Cardiac fibroblast (primary cell): ENCODE data around the gene MYH9.
"Not testable (repeated sequence)": the region's sequence is repeated elsewhere in the genome, so short reads cannot be mapped to it uniquely, and the experiment has no call there.

Experiments used
- DNase-seq, 2 donors: peaks; one replicate each; pipeline versions ENCODE4 v3.0.0 to v3.0.0-alpha.2; 2010; ENCODE audit warnings: low read depth in 2 of 2
- H3K4me3 ChIP-seq, 2 donors: replicated peaks in 1 of 2; 1 replicate in 1 of 2; 2 replicates in 1 of 2; pipeline ENCODE4 v1.5.1; 2011; ENCODE audit warnings: low read depth in 2 of 2, low read length in 2 of 2, mild to moderate bottlenecking in 2 of 2, moderate library complexity in 1 of 2
- TF ChIP-seq, protein P1 (sequence below): IDR thresholded peaks from one replicate; pipeline ENCODE4 v1.5.1; 2011; ENCODE audit warnings: low read depth, mild to moderate bottlenecking, low read length, inconsistent platforms

MYH9 gene

DNA sequence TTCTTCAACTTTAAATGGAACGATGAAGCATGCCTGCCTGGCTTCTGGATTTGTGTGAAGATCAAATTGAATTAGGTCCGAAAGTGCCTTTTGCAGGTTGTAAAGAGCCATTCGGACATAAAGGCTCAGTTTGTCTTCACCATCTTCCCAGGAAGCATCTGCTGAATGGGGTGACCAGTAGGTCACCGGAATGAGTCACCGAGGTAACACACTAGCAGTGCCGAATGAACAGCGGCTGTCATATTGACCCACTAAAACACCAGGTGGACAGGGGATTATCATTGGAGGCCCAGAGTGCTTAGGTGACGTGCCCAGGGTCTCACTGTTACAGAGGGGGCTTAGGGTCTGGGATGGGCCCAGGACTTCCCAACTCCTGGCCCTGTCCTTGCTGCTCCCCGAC lies 43.1 kb upstream of the MYH9 start:
- TF ChIP-seq, protein P1, sequence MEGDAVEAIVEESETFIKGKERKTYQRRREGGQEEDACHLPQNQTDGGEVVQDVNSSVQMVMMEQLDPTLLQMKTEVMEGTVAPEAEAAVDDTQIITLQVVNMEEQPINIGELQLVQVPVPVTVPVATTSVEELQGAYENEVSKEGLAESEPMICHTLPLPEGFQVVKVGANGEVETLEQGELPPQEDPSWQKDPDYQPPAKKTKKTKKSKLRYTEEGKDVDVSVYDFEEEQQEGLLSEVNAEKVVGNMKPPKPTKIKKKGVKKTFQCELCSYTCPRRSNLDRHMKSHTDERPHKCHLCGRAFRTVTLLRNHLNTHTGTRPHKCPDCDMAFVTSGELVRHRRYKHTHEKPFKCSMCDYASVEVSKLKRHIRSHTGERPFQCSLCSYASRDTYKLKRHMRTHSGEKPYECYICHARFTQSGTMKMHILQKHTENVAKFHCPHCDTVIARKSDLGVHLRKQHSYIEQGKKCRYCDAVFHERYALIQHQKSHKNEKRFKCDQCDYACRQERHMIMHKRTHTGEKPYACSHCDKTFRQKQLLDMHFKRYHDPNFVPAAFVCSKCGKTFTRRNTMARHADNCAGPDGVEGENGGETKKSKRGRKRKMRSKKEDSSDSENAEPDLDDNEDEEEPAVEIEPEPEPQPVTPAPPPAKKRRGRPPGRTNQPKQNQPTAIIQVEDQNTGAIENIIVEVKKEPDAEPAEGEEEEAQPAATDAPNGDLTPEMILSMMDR: no peak
- H3K4me3 ChIP-seq: no peak overlapping the region
- peak in 1 of 2 donors; percentile 38 for DNase-seq

DNA sequence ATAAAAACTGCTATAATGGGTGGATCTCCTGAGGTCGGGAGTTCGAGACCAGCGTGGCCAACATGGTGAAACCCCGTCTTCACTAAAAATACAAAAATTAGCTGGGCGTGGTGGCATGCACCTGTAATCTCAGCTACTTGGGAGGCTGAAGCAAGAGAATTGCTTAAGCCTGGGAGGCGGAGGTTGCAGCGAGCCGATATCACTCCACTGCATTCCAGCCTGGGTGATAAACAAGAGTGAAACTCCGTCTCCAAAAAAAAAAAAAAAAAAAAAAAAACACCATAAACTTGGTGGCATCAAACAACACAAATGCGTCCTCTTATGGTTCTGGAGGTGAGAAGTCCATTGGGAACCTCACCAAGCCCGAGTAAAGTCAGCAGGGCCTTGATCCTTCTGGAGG lies 40.2 kb upstream of the MYH9 start:
- H3K4me3 ChIP-seq, DNase-seq: not testable (repeated sequence)

DNA sequence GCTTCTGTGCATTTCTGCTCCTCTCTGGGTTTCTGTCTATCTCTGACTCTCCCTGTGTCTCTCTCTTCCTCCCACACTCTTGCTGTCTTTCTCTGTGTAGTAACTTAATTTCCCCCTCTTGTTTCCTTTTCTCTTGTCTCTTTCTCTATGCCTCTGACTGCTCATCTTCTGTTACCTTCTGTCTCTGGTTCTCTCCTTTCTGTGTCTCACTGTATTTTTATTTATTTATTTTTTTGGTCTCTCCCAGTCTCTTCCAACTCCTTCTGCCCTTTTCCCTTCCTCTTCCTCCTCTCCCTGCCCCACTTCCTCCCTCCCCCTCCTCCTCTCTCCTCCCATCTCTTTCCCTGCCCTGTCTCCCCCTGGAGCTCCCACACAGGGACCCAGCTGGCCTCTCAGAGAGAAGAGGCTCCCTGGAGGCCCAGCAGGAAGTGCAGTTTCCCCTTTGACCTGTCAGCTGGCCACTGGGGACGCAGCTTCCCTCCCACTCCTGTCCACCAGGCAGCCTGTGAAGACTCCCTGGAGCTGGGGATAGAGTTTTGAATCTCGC lies 38.3 kb upstream of the MYH9 start:
- TF ChIP-seq, protein P1: no peak
- H3K4me3 ChIP-seq: no peak overlapping the region
- peak; percentile 55 to 56 for DNase-seq

DNA sequence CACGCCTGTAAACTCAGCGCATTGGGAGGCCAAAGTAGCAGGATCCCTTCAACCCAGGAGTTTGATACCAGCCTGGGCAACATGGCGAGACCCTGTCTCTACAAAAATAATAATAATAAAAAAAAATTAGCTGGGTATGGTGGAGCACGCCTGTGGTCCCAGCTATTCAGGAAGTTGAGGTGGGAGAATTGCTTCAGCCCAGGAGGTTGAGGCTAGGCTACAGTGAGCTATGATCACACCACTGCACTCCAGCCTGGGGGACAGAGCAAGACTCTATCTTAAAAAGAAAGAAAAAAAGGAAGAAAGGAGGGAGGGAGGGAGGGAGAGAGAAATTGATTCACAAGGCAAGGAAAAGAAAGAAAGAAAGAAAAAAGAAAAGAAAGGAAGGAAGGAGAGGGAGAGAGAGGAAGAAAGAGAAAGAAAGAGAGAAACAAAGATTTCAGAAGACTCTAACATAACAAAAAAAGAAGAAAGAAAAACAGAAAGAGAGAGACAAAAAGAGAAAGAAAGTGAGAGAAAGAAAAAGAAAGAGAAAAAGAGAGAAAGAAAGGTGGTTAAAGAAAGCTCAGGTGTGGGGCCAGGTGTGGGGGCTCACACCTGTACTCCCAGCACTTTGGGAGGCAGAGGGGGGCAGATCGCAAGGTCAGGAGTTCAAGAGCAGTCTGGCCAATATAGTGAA lies 37.3 kb upstream of the MYH9 start:
- TF ChIP-seq, protein P1: no peak
- no peak overlapping the region for H3K4me3 ChIP-seq
- DNase-seq: no peak

DNA sequence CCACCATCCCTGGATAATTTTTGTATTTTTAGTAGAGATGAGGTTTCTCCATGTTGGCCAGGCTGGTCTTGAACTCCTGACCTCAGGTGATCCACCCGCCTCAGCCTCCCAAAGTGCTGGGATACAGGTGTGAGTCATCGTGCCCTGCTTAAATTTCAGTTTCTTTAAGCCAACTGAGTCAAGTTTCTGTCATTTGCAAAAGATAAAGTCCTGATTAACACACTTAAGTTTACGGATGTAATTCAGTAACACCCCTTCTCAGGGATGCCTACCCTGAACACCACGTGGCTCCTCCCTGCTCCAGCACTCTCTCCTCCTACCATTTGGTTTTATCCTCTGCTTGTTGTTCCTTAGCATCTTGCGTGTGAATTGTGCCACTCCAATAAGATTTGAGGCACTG lies 36.7 kb upstream of the MYH9 start:
- DNase-seq: peak; percentile 23 to 35

DNA sequence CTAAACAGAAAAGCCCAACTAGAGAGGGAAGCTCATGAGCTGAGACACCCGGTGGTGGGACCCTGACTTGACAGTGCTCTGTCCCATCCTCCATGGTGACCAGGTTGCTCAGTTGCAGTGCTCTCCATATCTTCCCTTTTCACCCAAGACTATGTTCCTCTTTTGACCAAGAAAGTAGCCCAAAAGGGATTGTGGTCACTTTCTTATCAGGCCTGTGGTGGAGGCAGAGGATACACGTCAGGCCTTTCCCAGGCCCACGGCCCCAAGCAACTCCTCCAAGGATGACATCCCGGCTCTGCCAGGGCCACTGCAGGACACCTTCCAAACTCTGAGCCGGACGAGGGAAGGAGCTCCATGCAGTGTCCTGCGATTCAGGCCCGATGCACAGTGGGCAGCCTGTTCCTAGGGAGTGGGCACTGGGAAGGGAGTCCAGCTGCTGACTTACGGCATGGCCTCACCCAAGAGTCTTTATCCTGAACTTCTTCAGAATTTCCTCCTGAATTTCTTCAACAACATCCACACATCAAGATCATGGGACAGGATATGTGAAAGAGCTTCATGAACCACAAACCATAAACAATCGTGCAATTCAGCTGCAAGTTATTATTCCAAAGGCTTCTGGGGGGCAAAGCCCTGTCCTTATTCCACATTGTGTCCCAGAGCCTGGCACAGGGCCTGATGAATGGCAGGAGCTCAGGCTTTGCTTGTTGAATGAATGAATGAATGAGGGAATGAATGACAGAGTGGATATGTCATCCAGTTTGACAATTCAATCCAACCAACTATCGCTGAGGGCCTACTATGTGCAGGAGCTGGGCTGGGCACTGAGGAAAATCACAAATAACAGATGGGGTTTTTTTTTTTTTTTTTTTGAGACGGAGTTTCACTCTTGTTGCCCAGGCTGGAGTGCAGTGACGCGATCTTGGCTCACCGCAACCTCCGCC lies 36.0 kb upstream of the MYH9 start:
- TF ChIP-seq, protein P1: no peak
- H3K4me3 ChIP-seq: no peak overlapping the region

More for the DNA sequence above, 36.7 kb upstream of the MYH9 start:
- not testable (repeated sequence) for H3K4me3 ChIP-seq

DNA sequence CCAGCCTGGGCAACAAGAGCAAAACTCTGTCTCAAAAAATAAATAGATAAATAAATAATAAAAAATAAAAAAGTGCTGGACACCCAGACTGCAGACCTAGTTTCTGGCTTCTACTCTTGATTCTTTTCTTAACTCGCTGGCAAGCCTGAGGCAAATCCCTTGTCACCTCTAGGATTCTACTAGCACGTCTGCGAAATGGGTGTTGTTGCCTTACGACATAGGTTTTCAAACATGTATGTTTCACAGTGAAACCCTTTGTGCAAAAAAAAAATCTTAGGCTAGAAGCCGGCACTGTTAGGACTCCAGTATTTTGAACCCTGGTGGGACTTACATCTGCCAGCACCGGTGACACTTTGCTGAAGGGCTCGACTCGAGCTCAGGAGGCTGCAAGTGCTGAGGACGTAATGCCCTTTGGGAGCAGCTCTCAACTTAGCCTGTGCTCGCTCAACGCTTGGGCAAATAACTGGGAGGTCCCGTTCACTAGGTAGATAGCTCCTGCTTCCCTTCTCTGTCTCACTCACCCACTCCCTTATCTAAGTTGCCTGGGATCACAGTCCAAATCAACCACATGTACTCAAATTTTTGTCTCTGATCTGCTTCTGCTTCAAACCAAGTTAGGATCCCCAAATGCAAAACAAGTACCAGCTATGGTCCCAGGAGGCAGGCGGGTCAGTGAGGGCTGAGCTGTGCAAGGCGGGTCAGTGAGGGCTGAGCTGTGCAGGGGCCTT lies 34.7 kb upstream of the MYH9 start:
- H3K4me3 ChIP-seq: no peak overlapping the region

More for the DNA sequence above, 36.0 kb upstream of the MYH9 start:
- peak in 1 of 2 donors; percentile 61 for DNase-seq

More for the DNA sequence above, 34.7 kb upstream of the MYH9 start:
- no peak for DNase-seq
- TF ChIP-seq, protein P1: no peak
